Measurements from ENCODE around the gene TRAF5. TPM values are rescaled to one million over a fixed set of nuclear protein-coding genes. Genes with fewer than 3 reads are reported as not detected.
A peak's percentile ranks its signal among the peaks of the same experiment; 100 is the strongest.

TRAF5 gene
- total RNA-seq, 1 experiment from 2014 or later: 22.2 TPM

DNA sequence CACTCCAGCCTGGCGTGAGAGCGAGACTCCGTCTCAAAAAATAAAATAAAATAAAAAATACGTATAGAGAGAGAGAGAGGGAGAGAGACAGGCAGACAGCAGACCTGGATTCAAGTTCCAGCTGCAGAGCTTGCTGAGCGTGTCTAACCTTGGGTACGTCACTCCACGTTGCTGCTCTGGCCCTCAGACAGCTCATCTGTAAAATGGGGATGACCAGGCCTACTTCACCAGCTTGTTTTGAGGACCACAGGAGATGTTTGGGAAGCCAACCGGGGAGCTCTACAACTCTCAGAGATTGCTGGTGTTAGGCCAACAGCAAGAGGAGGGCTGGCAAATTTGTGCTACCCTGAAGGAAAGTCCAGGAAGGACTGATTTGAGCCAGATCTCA is 499 bp upstream of the TRAF5 start:
- no peak for ATAC-seq
- no peak for DNase-seq (ENCODE audit: low spot score)
- POLR2A ChIA-PET: no interaction called here
- TF ChIP-seq SP1 (CRISPR knock-in tag; conservative IDR thresholded peaks at IDR 0.05) (no peak), ZNF671 (CRISPR knock-in tag; IDR thresholded peaks at IDR 0.05) (no peak), NR1H2 (CRISPR knock-in tag; IDR thresholded peaks at IDR 0.05) (no peak), ZBTB43 (CRISPR knock-in tag; IDR thresholded peaks at IDR 0.05) (no peak), PREB (CRISPR knock-in tag; IDR thresholded peaks at IDR 0.05; ENCODE audit: borderline replicate concordance) (no peak), MXD4 (CRISPR knock-in tag; IDR thresholded peaks at IDR 0.05; ENCODE audit: borderline replicate concordance) (no peak), NR2C2 (CRISPR knock-in tag; IDR thresholded peaks at IDR 0.05) (no peak), AR (CRISPR knock-in tag; IDR thresholded peaks at IDR 0.05) (no peak), SMAD4 (CRISPR knock-in tag; IDR thresholded peaks at IDR 0.05) (no peak), ESRRA (CRISPR knock-in tag; IDR thresholded peaks at IDR 0.05; ENCODE audit: borderline replicate concordance) (no peak), MAX (CRISPR knock-in tag; IDR thresholded peaks at IDR 0.05) (no peak)
- TF ChIP-seq, protein P1, sequence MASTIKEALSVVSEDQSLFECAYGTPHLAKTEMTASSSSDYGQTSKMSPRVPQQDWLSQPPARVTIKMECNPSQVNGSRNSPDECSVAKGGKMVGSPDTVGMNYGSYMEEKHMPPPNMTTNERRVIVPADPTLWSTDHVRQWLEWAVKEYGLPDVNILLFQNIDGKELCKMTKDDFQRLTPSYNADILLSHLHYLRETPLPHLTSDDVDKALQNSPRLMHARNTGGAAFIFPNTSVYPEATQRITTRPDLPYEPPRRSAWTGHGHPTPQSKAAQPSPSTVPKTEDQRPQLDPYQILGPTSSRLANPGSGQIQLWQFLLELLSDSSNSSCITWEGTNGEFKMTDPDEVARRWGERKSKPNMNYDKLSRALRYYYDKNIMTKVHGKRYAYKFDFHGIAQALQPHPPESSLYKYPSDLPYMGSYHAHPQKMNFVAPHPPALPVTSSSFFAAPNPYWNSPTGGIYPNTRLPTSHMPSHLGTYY (CRISPR knock-in tag; IDR thresholded peaks at IDR 0.05): no peak
- TF ChIP-seq, protein P2, sequence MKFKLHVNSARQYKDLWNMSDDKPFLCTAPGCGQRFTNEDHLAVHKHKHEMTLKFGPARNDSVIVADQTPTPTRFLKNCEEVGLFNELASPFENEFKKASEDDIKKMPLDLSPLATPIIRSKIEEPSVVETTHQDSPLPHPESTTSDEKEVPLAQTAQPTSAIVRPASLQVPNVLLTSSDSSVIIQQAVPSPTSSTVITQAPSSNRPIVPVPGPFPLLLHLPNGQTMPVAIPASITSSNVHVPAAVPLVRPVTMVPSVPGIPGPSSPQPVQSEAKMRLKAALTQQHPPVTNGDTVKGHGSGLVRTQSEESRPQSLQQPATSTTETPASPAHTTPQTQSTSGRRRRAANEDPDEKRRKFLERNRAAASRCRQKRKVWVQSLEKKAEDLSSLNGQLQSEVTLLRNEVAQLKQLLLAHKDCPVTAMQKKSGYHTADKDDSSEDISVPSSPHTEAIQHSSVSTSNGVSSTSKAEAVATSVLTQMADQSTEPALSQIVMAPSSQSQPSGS (CRISPR knock-in tag; IDR thresholded peaks at IDR 0.05; ENCODE audit: borderline replicate concordance, low read depth): no peak
- TF ChIP-seq, protein P3, sequence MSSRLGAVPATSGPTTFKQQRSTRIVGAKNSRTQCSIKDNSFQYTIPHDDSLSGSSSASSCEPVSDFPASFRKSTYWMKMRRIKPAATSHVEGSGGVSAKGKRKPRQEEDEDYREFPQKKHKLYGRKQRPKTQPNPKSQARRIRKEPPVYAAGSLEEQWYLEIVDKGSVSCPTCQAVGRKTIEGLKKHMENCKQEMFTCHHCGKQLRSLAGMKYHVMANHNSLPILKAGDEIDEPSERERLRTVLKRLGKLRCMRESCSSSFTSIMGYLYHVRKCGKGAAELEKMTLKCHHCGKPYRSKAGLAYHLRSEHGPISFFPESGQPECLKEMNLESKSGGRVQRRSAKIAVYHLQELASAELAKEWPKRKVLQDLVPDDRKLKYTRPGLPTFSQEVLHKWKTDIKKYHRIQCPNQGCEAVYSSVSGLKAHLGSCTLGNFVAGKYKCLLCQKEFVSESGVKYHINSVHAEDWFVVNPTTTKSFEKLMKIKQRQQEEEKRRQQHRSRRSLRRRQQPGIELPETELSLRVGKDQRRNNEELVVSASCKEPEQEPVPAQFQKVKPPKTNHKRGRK (CRISPR knock-in tag; IDR thresholded peaks at IDR 0.05; ENCODE audit: borderline replicate concordance): no peak
- Mint-ChIP-seq H3K4me1 (peaks cover 48% of the 10 kb centered on the region), H3K36me3 (no peaks in the 10 kb centered on the region), H3K27me3 (ENCODE audit: low read depth) (peaks cover 17% of the 10 kb centered on the region), H3K9me3 (no peaks in the 10 kb centered on the region), H3K27ac (no peak overlapping the region), H3K4me3 (peak overlapping the region; percentile 75)
- CTCF ChIA-PET: interaction anchor here (0.5 to 2.5 kb wide), 7 partner anchors 21 to 1110 kb away, joined by 3 to 14 read pairs (median 4); partner anchors contain the start of genes KCNH1 and RCOR3

DNA sequence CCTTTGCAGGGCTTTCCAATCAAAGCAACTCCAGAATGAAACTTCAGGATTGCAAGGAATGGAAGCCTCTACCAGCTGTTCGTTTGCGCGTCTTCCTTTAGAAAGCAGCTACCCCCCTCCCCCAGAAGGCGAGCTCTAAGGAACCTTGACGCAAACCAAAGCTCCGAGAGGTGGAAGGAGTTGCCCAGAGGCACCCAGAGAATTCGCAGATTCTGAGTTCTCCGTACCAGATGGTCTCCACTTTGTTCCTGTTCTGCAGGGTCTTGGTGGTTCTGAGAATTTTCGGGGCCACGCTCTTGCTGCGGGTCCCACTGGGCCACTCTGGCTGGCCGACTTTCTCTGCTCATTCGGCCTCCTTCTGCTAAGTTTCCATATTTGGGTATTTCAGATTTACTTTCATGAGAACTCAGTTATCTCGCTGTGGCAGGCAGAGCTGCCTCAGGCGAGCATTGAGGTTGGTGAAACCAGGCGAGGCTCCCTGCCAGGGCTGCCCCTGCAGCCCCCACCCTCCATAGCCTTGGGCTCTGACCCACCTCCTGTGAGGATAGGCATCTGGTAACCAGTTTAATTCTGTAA is 801 bp downstream of the TRAF5 start:
- Mint-ChIP-seq H3K4me3 (peak overlapping the region; percentile 80), H3K4me1 (peaks cover 56% of the 10 kb centered on the region), H3K27ac (no peak overlapping the region), H3K9me3 (no peaks in the 10 kb centered on the region), H3K27me3 (ENCODE audit: low read depth) (peaks cover 17% of the 10 kb centered on the region), H3K36me3 (no peaks in the 10 kb centered on the region)
- ATAC-seq (peak; percentile 19), DNase-seq (ENCODE audit: low spot score) (peak; percentile 36)
- CTCF ChIA-PET: interaction anchor here (0.6 to 2.5 kb wide), 9 partner anchors 9 to 193 kb away, joined by 3 to 14 read pairs (median 5); partner anchors contain the start of genes KCNH1 and RCOR3
- POLR2A ChIA-PET: interaction anchor here (0.9 to 1.2 kb wide), 2 partner anchors 12 to 252 kb away, joined by 3 read pairs; partner anchors contain the start of gene SLC30A1
- TF ChIP-seq, protein P4, sequence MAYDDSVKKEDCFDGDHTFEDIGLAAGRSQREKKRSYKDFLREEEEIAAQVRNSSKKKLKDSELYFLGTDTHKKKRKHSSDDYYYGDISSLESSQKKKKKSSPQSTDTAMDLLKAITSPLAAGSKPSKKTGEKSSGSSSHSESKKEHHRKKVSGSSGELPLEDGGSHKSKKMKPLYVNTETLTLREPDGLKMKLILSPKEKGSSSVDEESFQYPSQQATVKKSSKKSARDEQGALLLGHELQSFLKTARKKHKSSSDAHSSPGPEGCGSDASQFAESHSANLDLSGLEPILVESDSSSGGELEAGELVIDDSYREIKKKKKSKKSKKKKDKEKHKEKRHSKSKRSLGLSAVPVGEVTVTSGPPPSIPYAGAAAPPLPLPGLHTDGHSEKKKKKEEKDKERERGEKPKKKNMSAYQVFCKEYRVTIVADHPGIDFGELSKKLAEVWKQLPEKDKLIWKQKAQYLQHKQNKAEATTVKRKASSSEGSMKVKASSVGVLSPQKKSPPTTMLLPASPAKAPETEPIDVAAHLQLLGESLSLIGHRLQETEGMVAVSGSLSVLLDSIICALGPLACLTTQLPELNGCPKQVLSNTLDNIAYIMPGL (CRISPR knock-in tag; IDR thresholded peaks at IDR 0.05): peak; percentile 61; the same call in 1 of the 2 replicates
- TF ChIP-seq, protein P5, sequence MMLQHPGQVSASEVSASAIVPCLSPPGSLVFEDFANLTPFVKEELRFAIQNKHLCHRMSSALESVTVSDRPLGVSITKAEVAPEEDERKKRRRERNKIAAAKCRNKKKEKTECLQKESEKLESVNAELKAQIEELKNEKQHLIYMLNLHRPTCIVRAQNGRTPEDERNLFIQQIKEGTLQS (CRISPR knock-in tag; conservative IDR thresholded peaks at IDR 0.05): no peak
- TF ChIP-seq ZBTB43 (CRISPR knock-in tag; IDR thresholded peaks at IDR 0.05): no peak
